GM12891 (cell line): ENCODE measurements around the gene BRAT1.

Source experiments
- PAX5 ChIP-seq: IDR thresholded peaks from 2 replicates; pipeline ENCODE4 v1.6.1; 2011; ENCODE audit warnings: low read length, moderate library complexity, mild to moderate bottlenecking; ENCODE audit not compliant: insufficient read depth, severe bottlenecking
- POLR2A ChIP-seq: IDR thresholded peaks from 2 replicates; pipeline ENCODE4 v1.6.1; 2011; ENCODE audit warnings: low read depth, low read length, control low read depth
- POLR2AphosphoS5 ChIP-seq: IDR thresholded peaks from 2 replicates; pipeline ENCODE4 v1.6.1; 2011; ENCODE audit warnings: low read depth, low read length, control low read depth
- POU2F2 ChIP-seq: IDR thresholded peaks from 2 replicates; pipeline ENCODE4 v1.6.1; 2011; ENCODE audit warnings: low read depth, mild to moderate bottlenecking, control low read depth, low read length, moderate library complexity
- SPI1 ChIP-seq: IDR thresholded peaks from 2 replicates; pipeline ENCODE4 v1.6.1; 2011; ENCODE audit warnings: low read depth, low read length, control low read depth
- TAF1 ChIP-seq: IDR thresholded peaks from 2 replicates; pipeline ENCODE4 v1.6.1; 2011; ENCODE audit warnings: low read depth, low read length, control low read depth

- TF ChIP-seq POLR2A (no peak), TAF1 (no peak), SPI1 (no peak), POU2F2 (no peak), POLR2AphosphoS5 (no peak), PAX5 (no peak)
Observed at GRCh38 chr7:2583798-2584580, 28.7 kb upstream of the BRAT1 start.
